ENCODE measurements around the gene LRRC10B.

Gene LRRC10B

DNA sequence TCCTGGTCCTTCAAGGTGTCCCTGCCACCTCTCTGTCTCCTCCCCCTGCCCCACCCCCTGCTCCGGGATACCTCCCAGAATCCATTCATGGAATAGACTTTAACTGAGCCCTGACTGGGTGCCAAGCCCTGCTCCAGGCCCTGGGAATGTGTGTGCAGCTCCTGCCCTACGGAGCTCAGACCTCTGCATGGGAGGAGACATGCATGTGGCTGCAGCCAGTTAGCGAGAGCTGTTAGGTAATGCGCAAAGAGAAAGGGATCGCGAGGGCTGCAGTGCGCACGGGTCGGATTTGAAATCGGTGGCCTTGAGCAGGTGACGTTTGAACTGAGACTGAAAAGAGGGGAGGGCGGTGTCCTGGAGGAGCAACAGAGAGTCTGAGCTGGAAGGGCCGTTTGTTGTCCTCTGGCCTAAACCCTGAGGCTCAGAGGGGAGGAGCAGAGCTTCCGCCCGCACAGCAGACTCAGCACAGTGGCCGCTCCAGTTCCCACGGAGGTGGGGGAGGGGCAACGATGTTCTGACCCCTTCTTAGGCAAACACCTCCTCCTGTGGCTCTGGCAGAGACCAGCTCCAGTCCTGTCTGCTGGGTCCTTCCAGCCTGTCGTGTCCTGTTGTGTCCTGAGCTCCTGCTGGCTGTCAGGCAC is 19.8 kb upstream of the LRRC10B start:
- Histone ChIP-seq H3K9me3 (ENCODE audit: low read length) (no peaks in the 10 kb centered on the region), H3K9me2 (ENCODE audit: low read depth, low read length) (no peaks in the 10 kb centered on the region), H3K4me1 (ENCODE audit: insufficient read depth, low read length, severe bottlenecking) (no peaks in the 10 kb centered on the region), H3F3A (ENCODE audit: insufficient read depth, low read length) (no peaks in the 10 kb centered on the region), H2AFZ (ENCODE audit: low read length) (no peak overlapping the region), H3K36me3 (ENCODE audit: insufficient read depth, low read length) (no peaks in the 10 kb centered on the region), H3K27ac (ENCODE audit: low read depth, low read length, poor library complexity, severe bottlenecking) (no peak overlapping the region), H3K9ac (ENCODE audit: low read length) (no peak overlapping the region), H3K4me2 (ENCODE audit: low read length) (no peak overlapping the region), H3K27me3 (ENCODE audit: insufficient read depth, low read length) (peaks cover 13% of the 10 kb centered on the region; the same call in 1 of the 2 replicates), H4K20me1 (ENCODE audit: insufficient read depth, low read length) (no peaks in the 10 kb centered on the region), H3K4me3 (ENCODE audit: low read depth, low read length, poor library complexity, severe bottlenecking) (no peak overlapping the region), H3K79me2 (ENCODE audit: insufficient read depth, low read length) (no peaks in the 10 kb centered on the region)
- TF ChIP-seq, protein P1, sequence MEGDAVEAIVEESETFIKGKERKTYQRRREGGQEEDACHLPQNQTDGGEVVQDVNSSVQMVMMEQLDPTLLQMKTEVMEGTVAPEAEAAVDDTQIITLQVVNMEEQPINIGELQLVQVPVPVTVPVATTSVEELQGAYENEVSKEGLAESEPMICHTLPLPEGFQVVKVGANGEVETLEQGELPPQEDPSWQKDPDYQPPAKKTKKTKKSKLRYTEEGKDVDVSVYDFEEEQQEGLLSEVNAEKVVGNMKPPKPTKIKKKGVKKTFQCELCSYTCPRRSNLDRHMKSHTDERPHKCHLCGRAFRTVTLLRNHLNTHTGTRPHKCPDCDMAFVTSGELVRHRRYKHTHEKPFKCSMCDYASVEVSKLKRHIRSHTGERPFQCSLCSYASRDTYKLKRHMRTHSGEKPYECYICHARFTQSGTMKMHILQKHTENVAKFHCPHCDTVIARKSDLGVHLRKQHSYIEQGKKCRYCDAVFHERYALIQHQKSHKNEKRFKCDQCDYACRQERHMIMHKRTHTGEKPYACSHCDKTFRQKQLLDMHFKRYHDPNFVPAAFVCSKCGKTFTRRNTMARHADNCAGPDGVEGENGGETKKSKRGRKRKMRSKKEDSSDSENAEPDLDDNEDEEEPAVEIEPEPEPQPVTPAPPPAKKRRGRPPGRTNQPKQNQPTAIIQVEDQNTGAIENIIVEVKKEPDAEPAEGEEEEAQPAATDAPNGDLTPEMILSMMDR (IDR thresholded peaks at IDR 0.05; ENCODE audit: low read length): no peak
- no peak for TF ChIP-seq EZH2 (IDR thresholded peaks at IDR 0.05; ENCODE audit: borderline replicate concordance, low read length)

DNA sequence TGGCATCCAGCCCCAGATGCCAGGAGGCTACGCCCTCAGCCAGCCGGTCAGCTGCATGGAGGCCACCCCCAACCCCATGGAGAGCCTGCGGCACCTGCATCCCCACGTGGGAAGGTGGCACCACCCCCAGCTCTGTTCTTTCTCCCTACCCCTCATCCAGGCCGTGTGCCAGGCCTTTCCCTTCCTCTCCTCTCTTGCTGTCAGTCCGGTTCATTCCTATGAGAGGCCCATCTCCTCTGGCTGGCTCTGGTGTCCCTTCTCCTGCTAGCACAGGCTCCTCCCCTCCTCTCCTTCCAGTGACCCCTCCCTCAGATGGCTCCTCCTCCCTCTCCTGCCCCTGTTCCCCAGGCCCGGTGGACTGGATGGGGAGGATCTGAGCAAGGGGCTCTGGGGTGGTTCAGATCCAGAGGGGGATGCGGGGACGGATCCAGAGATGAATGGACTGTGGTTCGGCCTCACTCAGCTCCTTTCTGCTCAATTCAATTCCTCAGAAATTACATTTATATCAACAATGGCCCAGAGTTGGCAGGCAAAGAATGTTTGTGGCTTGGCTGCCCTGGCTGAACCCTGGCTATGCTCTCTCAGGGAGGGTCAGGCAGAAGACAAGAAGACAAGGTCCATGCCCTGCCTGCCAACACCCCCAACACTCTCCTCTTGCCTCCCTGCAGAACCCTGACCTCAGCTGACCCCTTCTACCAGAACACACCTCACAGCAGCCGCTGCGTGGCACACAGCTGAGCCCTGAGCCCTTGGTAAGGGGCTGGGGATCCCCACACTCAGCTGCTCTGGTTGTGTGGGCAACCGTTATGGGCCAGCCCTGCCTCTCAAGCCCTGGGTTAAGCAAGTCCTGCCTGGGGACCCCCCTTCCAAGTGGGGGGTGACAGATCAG is 18.5 kb upstream of the LRRC10B start:
- no peaks in the 10 kb centered on the region for H3K9me2 ChIP-seq (ENCODE audit: low read depth, low read length)
- H3K9me3 ChIP-seq (ENCODE audit: low read length): no peaks in the 10 kb centered on the region
- no peak overlapping the region for H3K4me2 ChIP-seq (ENCODE audit: low read length)
- no peak overlapping the region for H3K27ac ChIP-seq (ENCODE audit: low read depth, low read length, poor library complexity, severe bottlenecking)
- no peak overlapping the region for H3K9ac ChIP-seq (ENCODE audit: low read length)
- H3K4me3 ChIP-seq (ENCODE audit: low read depth, low read length, poor library complexity, severe bottlenecking): no peak overlapping the region
- H3K4me1 ChIP-seq (ENCODE audit: insufficient read depth, low read length, severe bottlenecking): no peaks in the 10 kb centered on the region
- no peaks in the 10 kb centered on the region for H3K79me2 ChIP-seq (ENCODE audit: insufficient read depth, low read length)
- peaks cover 5% of the 10 kb centered on the region; the same call in 1 of the 2 replicates for H3K27me3 ChIP-seq (ENCODE audit: insufficient read depth, low read length)
- no peaks in the 10 kb centered on the region for H3K36me3 ChIP-seq (ENCODE audit: insufficient read depth, low read length)
- no peak for TF ChIP-seq EZH2 (IDR thresholded peaks at IDR 0.05; ENCODE audit: borderline replicate concordance, low read length)
- TF ChIP-seq, protein P1 (IDR thresholded peaks at IDR 0.05; ENCODE audit: low read length): no peak
- H4K20me1 ChIP-seq (ENCODE audit: insufficient read depth, low read length): no peaks in the 10 kb centered on the region
- no peaks in the 10 kb centered on the region for H3F3A ChIP-seq (ENCODE audit: insufficient read depth, low read length)
- no peak overlapping the region for H2AFZ ChIP-seq (ENCODE audit: low read length)

DNA sequence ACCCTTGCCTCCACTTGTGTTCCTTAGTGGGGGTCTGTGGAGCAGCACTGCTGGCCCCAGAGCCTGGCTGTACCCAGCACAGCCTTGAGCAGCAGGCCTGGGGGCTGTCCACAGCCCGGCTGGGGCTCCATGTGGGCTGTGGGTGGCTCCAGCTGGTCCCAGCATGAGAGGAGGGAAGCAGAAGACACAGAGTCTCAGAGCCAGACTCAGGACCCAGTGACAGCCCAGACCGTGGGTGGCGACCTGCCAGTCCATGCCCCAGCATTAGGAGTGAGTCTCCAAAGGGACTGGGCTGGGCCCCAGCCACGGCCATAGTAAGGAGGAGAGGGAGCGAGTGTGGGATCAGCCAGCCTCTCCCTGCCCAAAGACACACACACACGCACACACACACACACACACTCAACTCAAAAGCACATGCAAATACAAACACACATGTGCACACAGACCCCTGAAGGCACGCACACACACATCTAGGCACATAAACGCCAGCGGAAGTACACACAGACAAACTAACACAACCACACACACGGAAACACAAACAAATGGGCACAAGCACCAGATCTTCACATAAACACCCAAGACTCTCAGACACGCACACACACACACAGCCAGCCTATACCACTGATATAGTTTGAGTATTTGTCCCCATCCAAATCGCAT is 16.7 kb upstream of the LRRC10B start:
- Histone ChIP-seq H2AFZ (ENCODE audit: low read length) (no peak overlapping the region), H3K4me1 (ENCODE audit: insufficient read depth, low read length, severe bottlenecking) (peaks cover 7% of the 10 kb centered on the region), H3F3A (ENCODE audit: insufficient read depth, low read length) (no peaks in the 10 kb centered on the region), H3K79me2 (ENCODE audit: insufficient read depth, low read length) (no peaks in the 10 kb centered on the region), H3K9ac (ENCODE audit: low read length) (no peak overlapping the region), H3K9me3 (ENCODE audit: low read length) (no peaks in the 10 kb centered on the region), H4K20me1 (ENCODE audit: insufficient read depth, low read length) (no peaks in the 10 kb centered on the region), H3K27me3 (ENCODE audit: insufficient read depth, low read length) (no peaks in the 10 kb centered on the region), H3K4me2 (ENCODE audit: low read length) (no peak overlapping the region), H3K36me3 (ENCODE audit: insufficient read depth, low read length) (no peaks in the 10 kb centered on the region), H3K4me3 (ENCODE audit: low read depth, low read length, poor library complexity, severe bottlenecking) (no peak overlapping the region), H3K9me2 (ENCODE audit: low read depth, low read length) (no peaks in the 10 kb centered on the region), H3K27ac (ENCODE audit: low read depth, low read length, poor library complexity, severe bottlenecking) (no peak overlapping the region)
- TF ChIP-seq, protein P1 (IDR thresholded peaks at IDR 0.05; ENCODE audit: low read length): no peak
- no peak for TF ChIP-seq EZH2 (IDR thresholded peaks at IDR 0.05; ENCODE audit: borderline replicate concordance, low read length)
